ENCODE data around the gene S100A5. TPM values are rescaled to one million over a fixed set of nuclear protein-coding genes. Genes with fewer than 3 reads are reported as not detected.

The S100A5 gene
- polyA plus RNA-seq, 2 of the 4 experiments (the other 2 are of a cell fraction), result 0.45 to 0.68 TPM

DNA sequence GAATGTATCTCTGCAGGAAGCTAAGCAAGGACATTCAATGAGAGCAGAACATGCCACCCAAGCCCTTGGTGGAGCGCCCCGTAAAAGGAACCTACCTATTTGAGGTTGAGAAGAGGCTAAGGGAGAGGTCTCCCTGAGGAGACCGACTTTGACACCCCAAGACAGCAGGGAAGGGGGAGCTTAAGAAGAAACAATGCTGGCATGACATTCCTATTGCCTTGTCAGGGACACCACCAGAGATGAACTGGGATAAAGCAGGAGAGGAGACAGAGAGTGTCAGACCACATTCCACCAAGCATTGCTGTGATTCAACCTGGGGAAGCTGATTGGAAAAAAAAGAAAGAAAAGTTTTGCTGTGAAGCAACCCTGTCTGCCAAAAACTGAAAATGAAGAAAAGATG lies 38.2 kb upstream of the S100A5 start:
- H3K4me2 ChIP-seq, result peak overlapping the region; percentile 4; the same call in 1 of the 3 replicates
- 0 out of 6 replicates have a peak overlapping the region, but pooled peaks of 1 of the 2 experiments have one; percentile 36 for H3K27ac ChIP-seq
- no peaks in the 10 kb centered on the region for H3K9me3 ChIP-seq
- WGBS (ENCODE audit: missing lambda C conversion rate), result 51% methylated on average over 3 of the region's 3 CpGs
- TF ChIP-seq, protein P1, sequence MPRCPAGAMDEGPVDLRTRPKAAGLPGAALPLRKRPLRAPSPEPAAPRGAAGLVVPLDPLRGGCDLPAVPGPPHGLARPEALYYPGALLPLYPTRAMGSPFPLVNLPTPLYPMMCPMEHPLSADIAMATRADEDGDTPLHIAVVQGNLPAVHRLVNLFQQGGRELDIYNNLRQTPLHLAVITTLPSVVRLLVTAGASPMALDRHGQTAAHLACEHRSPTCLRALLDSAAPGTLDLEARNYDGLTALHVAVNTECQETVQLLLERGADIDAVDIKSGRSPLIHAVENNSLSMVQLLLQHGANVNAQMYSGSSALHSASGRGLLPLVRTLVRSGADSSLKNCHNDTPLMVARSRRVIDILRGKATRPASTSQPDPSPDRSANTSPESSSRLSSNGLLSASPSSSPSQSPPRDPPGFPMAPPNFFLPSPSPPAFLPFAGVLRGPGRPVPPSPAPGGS (IDR thresholded peaks at IDR 0.05), result no peak
- TF ChIP-seq HDAC2 (IDR thresholded peaks at IDR 0.05) (no peak), RFX5 (IDR thresholded peaks at IDR 0.05) (no peak), PHF8 (IDR thresholded peaks at IDR 0.05; ENCODE audit: borderline replicate concordance, low read depth) (no peak), RNF2 (IDR thresholded peaks at IDR 0.05; ENCODE audit: borderline replicate concordance, low read depth) (no peak), MYC (IDR thresholded peaks at IDR 0.05; ENCODE audit: borderline replicate concordance, low read length) (no peak), JUNB (IDR thresholded peaks at IDR 0.05) (no peak)
- ChIA-PET POLR2A (no interaction called here), CTCF (interaction anchor here (1.0 to 4.3 kb wide), 4 partner anchors 10 to 49 kb away, joined by 3 to 29 read pairs (median 16); partner anchors contain the start of genes S100A1 and S100A13)
- no peak overlapping the region for H3K4me3 ChIP-seq
- DNase-seq (ENCODE audit: low read depth in 1 of 2, low spot score in 1 of 2), result no peak
- peaks cover 24% of the 10 kb centered on the region for H3K4me1 ChIP-seq
- ATAC-seq, result peak in 1 of 2 experiments; percentile 59; a peak in 3 of 6 replicates
- no peak for FAIRE-seq

DNA sequence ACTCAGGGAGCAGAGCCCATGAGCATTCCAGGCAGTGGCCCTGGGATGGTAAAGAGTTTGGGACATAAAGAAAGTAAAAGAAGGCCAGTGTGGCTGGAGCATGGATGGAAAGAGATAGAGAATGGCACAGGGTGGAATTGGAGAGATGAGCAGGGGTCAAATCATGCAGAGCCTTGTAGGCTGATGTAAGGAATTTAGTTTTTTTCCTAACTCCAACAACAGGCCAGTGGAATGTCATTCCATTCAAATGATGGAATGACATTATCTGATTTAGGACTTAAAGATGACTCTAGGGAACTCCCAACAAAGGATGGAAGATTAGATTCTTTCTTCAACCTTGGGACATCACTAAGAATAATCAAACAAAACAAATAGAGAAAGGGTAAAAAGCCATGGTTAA lies 37.8 kb upstream of the S100A5 start:
- DNase-seq (ENCODE audit: low read depth in 1 of 2, low spot score in 1 of 2) (no peak), FAIRE-seq (peak; percentile 43), ATAC-seq (peak; percentile 34 to 71; a peak in 4 of 6 replicates)
- Histone ChIP-seq H3K27ac (peak overlapping the region in 1 of 2 experiments; percentile 69; a peak in 2 of 6 replicates), H3K4me3 (no peak overlapping the region), H3K9me3 (no peaks in the 10 kb centered on the region), H3K4me2 (peak overlapping the region; percentile 48; the same call in 2 of the 3 replicates), H3K4me1 (peaks cover 21% of the 10 kb centered on the region)
- POLR2A ChIA-PET, result interaction anchor here (1.3 kb wide), 1 partner anchor 55 kb away, joined by 5 read pairs; the partner anchor contains the start of gene CHTOP
- TF ChIP-seq NFE2L2 (conservative IDR thresholded peaks at IDR 0.05; ENCODE audit: low read length) (no peak), ESRRA (IDR thresholded peaks at IDR 0.05; ENCODE audit: borderline replicate concordance, low read length) (no peak), SREBF2 (IDR thresholded peaks at IDR 0.05) (no peak), KDM5A (IDR thresholded peaks at IDR 0.05) (no peak), ZNF302 (CRISPR knock-in tag; IDR thresholded peaks at IDR 0.05) (no peak), CEBPB (IDR thresholded peaks at IDR 0.05) (no peak), EHMT2 (IDR thresholded peaks at IDR 0.05; ENCODE audit: low read depth) (no peak), TP53 (CRISPR knock-in tag; IDR thresholded peaks at IDR 0.05) (no peak), NPAS2 (CRISPR knock-in tag; IDR thresholded peaks at IDR 0.05; ENCODE audit: borderline replicate concordance) (no peak), ZC3H11A (IDR thresholded peaks at IDR 0.05) (no peak), HOXB5 (CRISPR knock-in tag; IDR thresholded peaks at IDR 0.05) (no peak), HOXB13 (CRISPR knock-in tag; IDR thresholded peaks at IDR 0.05; ENCODE audit: low read depth) (no peak), FOSB (CRISPR knock-in tag; IDR thresholded peaks at IDR 0.05) (no peak), CBX2 (IDR thresholded peaks at IDR 0.05; ENCODE audit: borderline replicate concordance, low read depth) (no peak), CHD4 (IDR thresholded peaks at IDR 0.05; ENCODE audit: borderline replicate concordance) (no peak), EP300 (IDR thresholded peaks at IDR 0.05) (no peak)
- TF ChIP-seq, protein P2, sequence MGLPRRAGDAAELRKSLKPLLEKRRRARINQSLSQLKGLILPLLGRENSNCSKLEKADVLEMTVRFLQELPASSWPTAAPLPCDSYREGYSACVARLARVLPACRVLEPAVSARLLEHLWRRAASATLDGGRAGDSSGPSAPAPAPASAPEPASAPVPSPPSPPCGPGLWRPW (IDR thresholded peaks at IDR 0.05), result no peak
- TF ChIP-seq, protein P3, sequence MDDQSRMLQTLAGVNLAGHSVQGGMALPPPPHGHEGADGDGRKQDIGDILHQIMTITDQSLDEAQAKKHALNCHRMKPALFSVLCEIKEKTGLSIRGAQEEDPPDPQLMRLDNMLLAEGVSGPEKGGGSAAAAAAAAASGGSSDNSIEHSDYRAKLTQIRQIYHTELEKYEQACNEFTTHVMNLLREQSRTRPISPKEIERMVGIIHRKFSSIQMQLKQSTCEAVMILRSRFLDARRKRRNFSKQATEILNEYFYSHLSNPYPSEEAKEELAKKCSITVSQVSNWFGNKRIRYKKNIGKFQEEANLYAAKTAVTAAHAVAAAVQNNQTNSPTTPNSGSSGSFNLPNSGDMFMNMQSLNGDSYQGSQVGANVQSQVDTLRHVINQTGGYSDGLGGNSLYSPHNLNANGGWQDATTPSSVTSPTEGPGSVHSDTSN (IDR thresholded peaks at IDR 0.05), result no peak
- TF ChIP-seq, protein P4, sequence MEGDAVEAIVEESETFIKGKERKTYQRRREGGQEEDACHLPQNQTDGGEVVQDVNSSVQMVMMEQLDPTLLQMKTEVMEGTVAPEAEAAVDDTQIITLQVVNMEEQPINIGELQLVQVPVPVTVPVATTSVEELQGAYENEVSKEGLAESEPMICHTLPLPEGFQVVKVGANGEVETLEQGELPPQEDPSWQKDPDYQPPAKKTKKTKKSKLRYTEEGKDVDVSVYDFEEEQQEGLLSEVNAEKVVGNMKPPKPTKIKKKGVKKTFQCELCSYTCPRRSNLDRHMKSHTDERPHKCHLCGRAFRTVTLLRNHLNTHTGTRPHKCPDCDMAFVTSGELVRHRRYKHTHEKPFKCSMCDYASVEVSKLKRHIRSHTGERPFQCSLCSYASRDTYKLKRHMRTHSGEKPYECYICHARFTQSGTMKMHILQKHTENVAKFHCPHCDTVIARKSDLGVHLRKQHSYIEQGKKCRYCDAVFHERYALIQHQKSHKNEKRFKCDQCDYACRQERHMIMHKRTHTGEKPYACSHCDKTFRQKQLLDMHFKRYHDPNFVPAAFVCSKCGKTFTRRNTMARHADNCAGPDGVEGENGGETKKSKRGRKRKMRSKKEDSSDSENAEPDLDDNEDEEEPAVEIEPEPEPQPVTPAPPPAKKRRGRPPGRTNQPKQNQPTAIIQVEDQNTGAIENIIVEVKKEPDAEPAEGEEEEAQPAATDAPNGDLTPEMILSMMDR (IDR thresholded peaks at IDR 0.05), result no peak
- CTCF ChIA-PET, result interaction anchor here (1.0 to 4.3 kb wide), 5 partner anchors 10 to 224 kb away, joined by 3 to 29 read pairs (median 7); partner anchors contain the start of genes S100A1 and S100A13
